ENCODE measurements around the gene DNAJC25.
"Not testable (repeated sequence)": the region's sequence is repeated elsewhere in the genome, so short reads cannot be mapped to it uniquely, and the experiment has no call there.

DNAJC25 gene

GRCh38 chr9:111610845-111611244, 20.3 kb upstream of the DNAJC25 start:
- ATAC-seq (ENCODE audit: insufficient read depth, low read depth) (no peak), DNase-seq (no peak)
- no peak overlapping the region for H3K27ac ChIP-seq (ENCODE audit: low read length)
- no peaks in the 10 kb centered on the region for H4K20me1 ChIP-seq (ENCODE audit: insufficient read depth, low read length)
- no peaks in the 10 kb centered on the region for H3K36me3 ChIP-seq (ENCODE audit: insufficient read depth, low read length)
- TF ChIP-seq, protein P1, sequence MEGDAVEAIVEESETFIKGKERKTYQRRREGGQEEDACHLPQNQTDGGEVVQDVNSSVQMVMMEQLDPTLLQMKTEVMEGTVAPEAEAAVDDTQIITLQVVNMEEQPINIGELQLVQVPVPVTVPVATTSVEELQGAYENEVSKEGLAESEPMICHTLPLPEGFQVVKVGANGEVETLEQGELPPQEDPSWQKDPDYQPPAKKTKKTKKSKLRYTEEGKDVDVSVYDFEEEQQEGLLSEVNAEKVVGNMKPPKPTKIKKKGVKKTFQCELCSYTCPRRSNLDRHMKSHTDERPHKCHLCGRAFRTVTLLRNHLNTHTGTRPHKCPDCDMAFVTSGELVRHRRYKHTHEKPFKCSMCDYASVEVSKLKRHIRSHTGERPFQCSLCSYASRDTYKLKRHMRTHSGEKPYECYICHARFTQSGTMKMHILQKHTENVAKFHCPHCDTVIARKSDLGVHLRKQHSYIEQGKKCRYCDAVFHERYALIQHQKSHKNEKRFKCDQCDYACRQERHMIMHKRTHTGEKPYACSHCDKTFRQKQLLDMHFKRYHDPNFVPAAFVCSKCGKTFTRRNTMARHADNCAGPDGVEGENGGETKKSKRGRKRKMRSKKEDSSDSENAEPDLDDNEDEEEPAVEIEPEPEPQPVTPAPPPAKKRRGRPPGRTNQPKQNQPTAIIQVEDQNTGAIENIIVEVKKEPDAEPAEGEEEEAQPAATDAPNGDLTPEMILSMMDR (IDR thresholded peaks at IDR 0.05; ENCODE audit: borderline replicate concordance, extremely low read depth, low read length, poor library complexity, severe bottlenecking), result no peak
- no peak for TF ChIP-seq EZH2 (IDR thresholded peaks at IDR 0.05; ENCODE audit: borderline replicate concordance, low read depth, low read length, severe bottlenecking)
- H3K9ac ChIP-seq (ENCODE audit: low read depth, low read length), result no peak overlapping the region
- H2AFZ ChIP-seq (ENCODE audit: low read depth, low read length), result no peak overlapping the region
- H3K79me2 ChIP-seq (ENCODE audit: insufficient read depth, low read length), result no peaks in the 10 kb centered on the region
- no peaks in the 10 kb centered on the region for H3K4me1 ChIP-seq (ENCODE audit: insufficient read depth, low read length)
- no peaks in the 10 kb centered on the region for H3K9me3 ChIP-seq (ENCODE audit: insufficient read depth, low read length, severe bottlenecking)
- no peaks in the 10 kb centered on the region for H3K27me3 ChIP-seq (ENCODE audit: insufficient read depth, low read length, poor library complexity)
- no peak overlapping the region for H3K4me2 ChIP-seq (ENCODE audit: insufficient read depth, low read length)
- no peak overlapping the region for H3K4me3 ChIP-seq (ENCODE audit: low read depth in 1 of 2, low read length in 2 of 2)

- DNase-seq (no peak), ATAC-seq (ENCODE audit: insufficient read depth, low read depth) (no peak)
- Histone ChIP-seq H3K4me3 (ENCODE audit: low read depth in 1 of 2, low read length in 2 of 2) (no peak overlapping the region), H3K9ac (ENCODE audit: low read depth, low read length) (no peak overlapping the region), H3K79me2 (ENCODE audit: insufficient read depth, low read length) (no peaks in the 10 kb centered on the region), H3K27me3 (ENCODE audit: insufficient read depth, low read length, poor library complexity) (no peaks in the 10 kb centered on the region), H3K9me3 (ENCODE audit: insufficient read depth, low read length, severe bottlenecking) (no peaks in the 10 kb centered on the region), H3K27ac (ENCODE audit: low read length) (no peak overlapping the region), H3K4me1 (ENCODE audit: insufficient read depth, low read length) (no peaks in the 10 kb centered on the region), H2AFZ (ENCODE audit: low read depth, low read length) (no peak overlapping the region), H3K4me2 (ENCODE audit: insufficient read depth, low read length) (no peak overlapping the region), H4K20me1 (ENCODE audit: insufficient read depth, low read length) (no peaks in the 10 kb centered on the region), H3K36me3 (ENCODE audit: insufficient read depth, low read length) (no peaks in the 10 kb centered on the region)
- TF ChIP-seq, protein P1 (IDR thresholded peaks at IDR 0.05; ENCODE audit: borderline replicate concordance, extremely low read depth, low read length, poor library complexity, severe bottlenecking), result no peak
- no peak for TF ChIP-seq EZH2 (IDR thresholded peaks at IDR 0.05; ENCODE audit: borderline replicate concordance, low read depth, low read length, severe bottlenecking)
Measured at GRCh38 chr9:111613436-111614040, 17.6 kb upstream of the DNAJC25 start.

GRCh38 chr9:111615928-111616327, 15.2 kb upstream of the DNAJC25 start:
- no peak overlapping the region for H3K9ac ChIP-seq (ENCODE audit: low read depth, low read length)
- no peaks in the 10 kb centered on the region for H3K79me2 ChIP-seq (ENCODE audit: insufficient read depth, low read length)
- H3K36me3 ChIP-seq (ENCODE audit: insufficient read depth, low read length), result no peaks in the 10 kb centered on the region
- no peak overlapping the region for H2AFZ ChIP-seq (ENCODE audit: low read depth, low read length)
- H3K9me3 ChIP-seq (ENCODE audit: insufficient read depth, low read length, severe bottlenecking), result no peaks in the 10 kb centered on the region
- H4K20me1 ChIP-seq (ENCODE audit: insufficient read depth, low read length), result no peaks in the 10 kb centered on the region
- no peak overlapping the region for H3K27ac ChIP-seq (ENCODE audit: low read length)
- H3K27me3 ChIP-seq (ENCODE audit: insufficient read depth, low read length, poor library complexity), result no peaks in the 10 kb centered on the region
- no peak for TF ChIP-seq EZH2 (IDR thresholded peaks at IDR 0.05; ENCODE audit: borderline replicate concordance, low read depth, low read length, severe bottlenecking)
- TF ChIP-seq, protein P1 (IDR thresholded peaks at IDR 0.05; ENCODE audit: borderline replicate concordance, extremely low read depth, low read length, poor library complexity, severe bottlenecking), result no peak
- no peak for DNase-seq
- no peak for ATAC-seq (ENCODE audit: insufficient read depth, low read depth)
- no peak overlapping the region for H3K4me2 ChIP-seq (ENCODE audit: insufficient read depth, low read length)
- no peaks in the 10 kb centered on the region for H3K4me1 ChIP-seq (ENCODE audit: insufficient read depth, low read length)
- H3K4me3 ChIP-seq (ENCODE audit: low read depth in 1 of 2, low read length in 2 of 2), result no peak overlapping the region

DNA sequence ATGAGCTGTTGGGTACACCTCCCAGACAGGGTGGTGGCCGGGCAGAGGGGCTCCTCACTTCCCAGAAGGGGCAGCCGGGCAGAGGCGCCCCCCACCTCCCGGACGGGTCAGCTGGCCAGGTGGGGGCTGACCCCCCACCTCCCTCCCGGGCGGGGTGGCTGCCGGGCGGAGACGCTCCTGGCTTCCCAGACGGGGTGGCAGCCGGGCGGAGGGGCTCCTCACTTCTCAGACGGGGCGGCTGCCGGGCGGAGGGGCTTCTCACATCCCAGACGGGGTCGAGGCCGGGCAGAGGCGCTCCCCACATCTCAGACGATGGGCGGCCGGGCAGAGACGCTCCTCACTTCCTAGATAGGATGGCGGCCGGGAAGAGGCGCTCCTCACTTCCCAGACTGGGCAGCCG, 13.8 kb upstream of the DNAJC25 start:
- not testable (repeated sequence) for H3K27ac ChIP-seq (ENCODE audit: low read length); H3K9me3 ChIP-seq (ENCODE audit: insufficient read depth, low read length, severe bottlenecking); H3K4me1 ChIP-seq (ENCODE audit: insufficient read depth, low read length); H3K9ac ChIP-seq (ENCODE audit: low read depth, low read length); DNase-seq; H3K4me2 ChIP-seq (ENCODE audit: insufficient read depth, low read length); H3K79me2 ChIP-seq (ENCODE audit: insufficient read depth, low read length); H4K20me1 ChIP-seq (ENCODE audit: insufficient read depth, low read length); ATAC-seq (ENCODE audit: insufficient read depth, low read depth); H3K27me3 ChIP-seq (ENCODE audit: insufficient read depth, low read length, poor library complexity); H3K4me3 ChIP-seq (ENCODE audit: low read depth in 1 of 2, low read length in 2 of 2); H2AFZ ChIP-seq (ENCODE audit: low read depth, low read length); H3K36me3 ChIP-seq (ENCODE audit: insufficient read depth, low read length)
